Iris pigment epithelial cell (primary cell): ENCODE results near the gene PAGR1.
"Not testable (repeated sequence)": the region's sequence is repeated elsewhere in the genome, so short reads cannot be mapped to it uniquely, and the experiment has no call there.

Experiments
- DNase-seq: peaks from one replicate; pipeline ENCODE4 v3.0.0-alpha.2; 2011; ENCODE audit warnings: low read depth

Gene PAGR1

DNA sequence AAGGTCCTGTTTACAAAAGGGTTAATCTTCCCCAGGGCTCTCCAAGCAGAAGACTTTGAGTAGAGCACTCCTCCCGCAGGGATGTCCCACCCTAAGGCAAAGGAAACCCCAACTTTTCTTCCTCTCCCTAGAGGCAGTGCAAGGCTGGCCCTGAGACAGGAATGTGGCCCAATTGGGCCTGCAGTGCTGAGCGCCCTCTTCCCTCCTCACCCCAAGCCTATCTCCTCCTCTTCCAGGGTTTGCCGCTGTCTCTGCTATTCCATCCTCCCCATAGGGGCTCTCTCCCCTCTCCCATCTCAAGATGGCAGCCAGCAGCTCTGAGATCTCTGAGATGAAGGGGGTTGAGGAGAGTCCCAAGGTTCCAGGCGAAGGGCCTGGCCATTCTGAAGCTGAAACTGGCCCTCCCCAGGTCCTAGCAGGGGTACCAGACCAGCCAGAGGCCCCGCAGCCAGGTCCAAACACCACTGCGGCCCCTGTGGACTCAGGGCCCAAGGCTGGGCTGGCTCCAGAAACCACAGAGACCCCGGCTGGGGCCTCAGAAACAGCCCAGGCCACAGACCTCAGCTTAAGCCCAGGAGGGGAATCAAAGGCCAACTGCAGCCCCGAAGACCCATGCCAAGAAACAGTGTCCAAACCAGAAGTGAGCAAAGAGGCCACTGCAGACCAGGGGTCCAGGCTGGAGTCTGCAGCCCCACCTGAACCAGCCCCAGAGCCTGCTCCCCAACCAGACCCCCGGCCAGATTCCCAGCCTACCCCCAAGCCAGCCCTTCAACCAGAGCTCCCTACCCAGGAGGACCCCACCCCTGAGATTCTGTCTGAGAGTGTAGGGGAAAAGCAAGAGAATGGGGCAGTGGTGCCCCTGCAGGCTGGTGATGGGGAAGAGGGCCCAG is 3.0 kb upstream of the PAGR1 start:
- no peak for DNase-seq

DNA sequence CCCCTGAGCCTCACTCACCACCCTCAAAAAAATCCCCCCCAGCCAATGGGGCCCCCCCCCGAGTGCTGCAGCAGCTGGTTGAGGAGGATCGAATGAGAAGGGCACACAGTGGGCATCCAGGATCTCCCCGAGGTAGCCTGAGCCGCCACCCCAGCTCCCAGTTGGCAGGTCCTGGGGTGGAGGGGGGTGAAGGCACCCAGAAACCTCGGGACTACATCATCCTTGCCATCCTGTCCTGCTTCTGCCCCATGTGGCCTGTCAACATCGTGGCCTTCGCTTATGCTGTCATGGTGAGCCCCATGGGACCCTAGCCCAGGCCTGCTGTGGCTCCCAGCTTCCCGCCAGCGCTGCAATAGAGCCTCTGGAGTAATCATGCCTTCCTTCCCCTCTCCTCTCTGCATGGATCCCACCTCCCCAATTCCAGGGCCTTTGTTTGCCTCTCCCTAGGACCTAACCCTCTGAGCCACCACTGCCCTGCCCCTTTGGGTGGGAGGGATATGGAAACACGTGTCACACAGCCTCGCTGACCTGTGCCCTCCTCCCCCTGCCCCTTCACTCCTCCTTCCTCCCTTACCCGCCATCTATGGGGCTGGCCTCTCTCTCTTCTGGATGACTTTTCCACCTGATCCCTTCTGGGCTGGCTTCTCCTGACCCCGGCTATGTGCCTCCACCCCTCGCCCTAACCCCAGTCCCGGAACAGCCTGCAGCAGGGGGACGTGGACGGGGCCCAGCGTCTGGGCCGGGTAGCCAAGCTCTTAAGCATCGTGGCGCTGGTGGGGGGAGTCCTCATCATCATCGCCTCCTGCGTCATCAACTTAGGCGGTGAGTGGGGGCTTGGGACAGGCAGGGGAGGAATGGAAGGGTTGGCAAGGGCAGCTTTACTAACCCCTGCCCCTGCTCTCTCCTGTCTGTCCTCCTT is 2.0 kb upstream of the PAGR1 start:
- DNase-seq: no peak

DNA sequence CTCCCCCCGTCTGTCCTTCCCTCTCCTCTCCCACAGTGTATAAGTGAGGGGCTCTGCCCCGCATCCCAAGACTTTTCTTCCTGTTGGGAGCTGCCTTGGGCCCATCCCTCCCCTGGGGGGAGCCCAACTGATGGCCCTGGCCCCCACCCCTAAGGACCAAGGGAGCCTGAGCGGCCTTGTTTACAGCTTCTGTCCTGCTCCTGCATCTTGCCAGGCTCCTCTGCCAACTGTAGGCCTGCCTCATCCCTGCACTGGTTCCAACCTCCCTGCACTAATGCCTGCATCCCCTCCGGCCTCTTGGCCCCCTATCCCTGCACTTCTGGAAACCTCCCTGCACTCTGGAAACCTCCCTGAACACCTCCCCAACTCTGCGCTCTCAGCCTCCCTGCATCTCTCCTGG is 1.4 kb upstream of the PAGR1 start:
- no peak for DNase-seq

DNA sequence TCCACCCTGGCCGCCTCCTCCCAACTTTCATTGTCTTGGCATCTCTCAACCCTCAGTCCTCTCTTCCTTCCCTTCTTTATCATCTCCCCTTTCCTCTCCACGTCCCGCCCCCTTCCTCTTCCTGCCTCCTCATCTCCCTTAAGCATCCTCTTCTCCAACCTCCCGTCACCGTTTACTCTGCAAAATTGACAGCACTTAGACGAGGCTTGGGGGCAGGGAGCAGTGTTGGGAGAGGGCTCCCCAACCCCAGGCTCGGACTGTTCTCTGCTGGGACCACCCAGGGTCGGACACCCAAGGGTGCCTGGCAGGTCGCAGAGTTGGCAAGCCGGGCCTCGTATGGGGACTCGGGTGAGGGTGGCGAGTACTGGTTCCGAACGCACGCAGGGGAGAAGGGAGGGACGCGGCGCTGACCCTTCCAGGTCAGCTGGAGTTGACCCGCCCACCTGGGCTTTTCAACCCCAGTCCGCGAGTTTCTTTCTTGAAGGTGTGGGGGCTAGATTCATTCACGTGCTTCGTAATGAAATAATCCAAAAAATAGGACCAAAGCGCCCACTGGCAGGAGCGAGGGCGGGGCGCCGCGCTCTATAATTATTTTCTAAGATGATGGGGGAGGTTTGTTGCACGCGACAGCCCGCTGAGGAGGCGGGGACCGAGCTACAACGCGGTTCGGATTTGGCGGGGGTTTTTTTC is 775 bp upstream of the PAGR1 start:
- no peak for DNase-seq

DNA sequence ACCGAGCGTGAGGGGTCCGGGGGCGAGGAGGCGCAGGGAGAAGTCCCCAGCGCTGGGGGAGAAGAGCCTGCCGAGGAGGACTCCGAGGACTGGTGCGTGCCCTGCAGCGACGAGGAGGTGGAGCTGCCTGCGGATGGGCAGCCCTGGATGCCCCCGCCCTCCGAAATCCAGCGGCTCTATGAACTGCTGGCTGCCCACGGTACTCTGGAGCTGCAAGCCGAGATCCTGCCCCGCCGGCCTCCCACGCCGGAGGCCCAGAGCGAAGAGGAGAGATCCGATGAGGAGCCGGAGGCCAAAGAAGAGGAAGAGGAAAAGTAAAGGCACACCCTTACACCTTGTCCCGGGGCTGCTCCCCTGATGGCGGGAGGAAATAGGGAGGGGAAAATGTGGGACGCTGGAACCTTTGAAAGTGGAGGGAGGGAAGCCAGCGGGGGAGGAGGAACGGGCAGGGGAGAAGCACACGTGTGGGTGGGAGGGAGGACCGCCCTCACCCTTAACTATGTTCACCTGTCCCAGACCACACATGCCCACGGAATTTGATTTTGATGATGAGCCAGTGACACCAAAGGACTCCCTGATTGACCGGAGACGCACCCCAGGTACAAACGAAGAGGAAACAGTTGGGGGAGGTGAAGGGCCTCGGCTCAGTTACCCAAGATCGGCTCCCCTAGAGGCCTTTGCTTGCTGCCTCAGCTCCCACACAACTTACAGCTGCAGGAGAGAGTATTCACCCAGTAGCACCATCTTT is 916 bp downstream of the PAGR1 start:
- DNase-seq: peak; percentile 66

DNA sequence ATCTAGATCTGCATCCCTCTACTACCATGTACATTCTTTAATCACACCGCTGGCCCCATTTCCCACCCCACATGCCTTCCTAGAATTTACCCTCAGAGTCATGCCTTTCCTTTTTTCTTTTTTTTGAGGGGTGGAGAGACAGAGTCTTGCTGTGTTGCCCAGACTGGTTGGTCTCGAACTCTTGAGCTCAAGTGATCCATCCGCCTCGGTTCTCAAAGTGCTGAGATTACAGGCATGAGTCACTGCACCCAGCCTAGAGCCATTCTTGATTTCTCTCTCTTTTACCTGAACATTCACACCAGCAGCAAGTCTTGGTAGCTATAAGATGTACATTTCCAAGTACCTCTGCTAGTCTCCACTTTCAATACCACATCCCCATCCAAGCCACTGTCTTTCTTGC is 2.1 kb downstream of the PAGR1 start:
- no peak for DNase-seq

DNA sequence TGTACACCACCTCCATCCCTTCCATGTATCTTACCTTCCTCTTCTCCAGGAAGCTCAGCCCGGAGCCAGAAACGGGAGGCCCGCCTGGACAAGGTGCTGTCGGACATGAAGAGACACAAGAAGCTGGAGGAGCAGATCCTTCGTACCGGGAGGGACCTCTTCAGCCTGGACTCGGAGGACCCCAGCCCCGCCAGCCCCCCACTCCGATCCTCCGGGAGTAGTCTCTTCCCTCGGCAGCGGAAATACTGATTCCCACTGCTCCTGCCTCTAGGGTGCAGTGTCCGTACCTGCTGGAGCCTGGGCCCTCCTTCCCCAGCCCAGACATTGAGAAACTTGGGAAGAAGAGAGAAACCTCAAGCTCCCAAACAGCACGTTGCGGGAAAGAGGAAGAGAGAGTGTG is 3.6 kb downstream of the PAGR1 start:
- no peak for DNase-seq

DNA sequence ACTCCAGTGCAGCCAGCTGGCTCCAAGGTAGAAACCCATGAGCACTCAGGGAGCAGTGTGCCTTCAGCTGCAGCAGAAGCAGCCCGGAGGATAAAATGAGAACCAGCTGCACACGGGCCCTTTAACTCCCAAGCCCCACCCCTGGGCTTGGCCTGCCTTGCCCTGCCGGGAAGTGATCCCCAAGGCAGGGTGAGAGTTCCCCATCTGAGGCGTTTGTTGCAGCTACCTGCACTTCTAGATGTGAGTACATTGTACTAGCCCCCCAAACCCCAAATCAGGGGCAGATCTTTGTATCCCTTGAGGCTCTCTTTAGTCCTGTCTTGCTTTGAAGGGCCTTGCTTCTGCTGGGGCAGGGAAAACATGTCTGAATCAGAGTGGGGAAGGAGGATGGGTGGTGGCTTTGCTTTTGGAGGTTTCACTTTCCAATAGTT is 4.3 kb downstream of the PAGR1 start, which contains the start of gene MVP:
Gene MVP (plus strand): TSS at position 192 of the 431 bp plus-strand sequence. CDS start 10,088 bp downstream, outside the sequence.
- DNase-seq: peak; percentile 70

DNA sequence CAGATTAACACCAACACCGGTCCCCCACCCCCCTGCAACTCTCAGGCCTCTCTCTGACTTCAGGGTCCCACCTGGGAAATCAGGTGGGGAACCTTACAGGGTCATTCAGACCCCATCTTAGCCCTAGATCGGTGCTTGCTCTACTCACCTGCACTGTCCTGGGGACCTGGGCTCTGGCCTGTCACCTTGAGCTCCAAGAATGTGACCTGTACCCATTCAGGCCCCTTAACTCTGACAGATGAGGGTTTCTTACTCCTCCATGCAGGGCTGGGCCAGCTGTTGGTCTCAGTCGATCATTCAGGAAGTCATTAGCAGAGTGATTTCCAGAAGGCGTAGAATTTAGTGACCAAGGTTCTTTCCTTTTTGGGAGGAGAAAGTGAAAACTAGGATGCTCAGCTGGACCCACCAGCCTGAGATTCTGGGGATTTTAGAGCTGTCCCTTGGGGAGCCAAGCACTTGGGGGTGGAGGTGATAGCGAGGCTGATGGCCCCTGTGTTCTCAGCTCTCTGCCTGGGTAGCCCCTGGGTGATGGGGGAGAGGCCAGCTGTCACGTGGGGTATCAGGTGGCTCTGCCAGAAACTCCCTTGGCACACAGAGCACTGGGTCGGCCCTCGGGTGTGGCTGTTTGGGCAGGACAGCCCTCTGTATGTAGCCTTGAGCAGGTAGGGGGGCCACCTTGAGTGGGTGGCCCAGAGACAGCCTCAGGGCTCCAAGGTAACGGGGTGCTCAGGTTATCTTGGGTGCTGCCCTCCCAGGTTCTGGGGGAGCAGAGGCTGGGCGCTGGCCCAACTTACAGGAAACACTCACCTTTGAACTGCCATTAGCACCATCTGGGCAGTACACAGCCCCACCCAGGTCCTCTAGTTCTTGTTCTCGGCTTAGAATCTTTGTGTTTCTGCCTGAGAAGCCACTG is 5.0 kb downstream of the PAGR1 start:
- DNase-seq: no peak

DNA sequence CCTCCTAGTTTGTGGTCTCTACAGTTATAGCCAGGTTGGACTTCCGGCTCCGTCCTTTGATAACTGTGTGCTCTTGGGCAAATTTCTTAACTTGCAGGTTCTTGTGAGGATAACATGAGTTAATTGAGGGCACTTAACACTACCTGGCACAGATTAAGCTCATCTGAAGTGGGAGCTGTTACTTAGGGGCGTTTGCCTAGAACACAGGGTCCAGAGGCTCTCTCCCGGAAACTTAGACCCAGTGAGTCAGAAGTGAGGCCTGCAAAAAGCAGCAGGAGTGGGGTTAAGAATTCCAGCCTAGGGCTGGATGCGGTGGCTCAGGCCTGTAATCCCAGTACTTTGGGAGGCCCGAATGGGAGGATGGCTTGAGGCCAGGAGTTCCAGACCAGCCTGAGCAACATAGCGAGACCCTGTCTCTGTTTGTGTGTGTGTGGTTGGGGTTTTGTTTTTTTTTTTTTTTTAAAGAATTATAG is 5.7 kb downstream of the PAGR1 start:
- DNase-seq: peak; percentile 82

DNA sequence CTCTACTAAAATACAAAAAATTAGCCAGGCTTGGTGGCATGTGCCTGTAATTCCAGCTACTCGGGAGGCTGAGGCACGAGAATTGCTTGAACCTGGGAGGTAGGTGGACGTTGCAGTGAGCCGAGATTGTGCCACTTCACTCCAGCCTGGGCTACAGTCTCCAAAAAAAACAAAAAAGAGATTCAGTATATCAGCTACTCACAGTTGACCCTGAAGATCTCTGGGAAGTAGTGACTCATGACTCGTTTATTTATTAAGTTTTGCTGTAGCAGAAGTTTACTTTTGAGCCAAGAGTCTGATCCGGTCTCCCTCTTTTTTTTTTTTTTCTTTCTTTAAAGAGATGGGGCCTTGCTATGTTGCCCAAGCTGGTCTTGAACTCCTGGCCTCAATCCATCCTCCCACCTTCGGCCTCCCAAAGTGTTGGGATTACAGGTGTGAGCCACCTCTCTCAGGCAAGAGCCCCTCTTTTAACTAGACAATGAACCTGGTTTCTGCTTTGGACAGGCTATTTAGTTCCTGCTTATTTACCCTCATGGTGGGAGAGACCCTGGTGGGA is 8.7 kb downstream of the PAGR1 start:
- peak; percentile 84 for DNase-seq

DNA sequence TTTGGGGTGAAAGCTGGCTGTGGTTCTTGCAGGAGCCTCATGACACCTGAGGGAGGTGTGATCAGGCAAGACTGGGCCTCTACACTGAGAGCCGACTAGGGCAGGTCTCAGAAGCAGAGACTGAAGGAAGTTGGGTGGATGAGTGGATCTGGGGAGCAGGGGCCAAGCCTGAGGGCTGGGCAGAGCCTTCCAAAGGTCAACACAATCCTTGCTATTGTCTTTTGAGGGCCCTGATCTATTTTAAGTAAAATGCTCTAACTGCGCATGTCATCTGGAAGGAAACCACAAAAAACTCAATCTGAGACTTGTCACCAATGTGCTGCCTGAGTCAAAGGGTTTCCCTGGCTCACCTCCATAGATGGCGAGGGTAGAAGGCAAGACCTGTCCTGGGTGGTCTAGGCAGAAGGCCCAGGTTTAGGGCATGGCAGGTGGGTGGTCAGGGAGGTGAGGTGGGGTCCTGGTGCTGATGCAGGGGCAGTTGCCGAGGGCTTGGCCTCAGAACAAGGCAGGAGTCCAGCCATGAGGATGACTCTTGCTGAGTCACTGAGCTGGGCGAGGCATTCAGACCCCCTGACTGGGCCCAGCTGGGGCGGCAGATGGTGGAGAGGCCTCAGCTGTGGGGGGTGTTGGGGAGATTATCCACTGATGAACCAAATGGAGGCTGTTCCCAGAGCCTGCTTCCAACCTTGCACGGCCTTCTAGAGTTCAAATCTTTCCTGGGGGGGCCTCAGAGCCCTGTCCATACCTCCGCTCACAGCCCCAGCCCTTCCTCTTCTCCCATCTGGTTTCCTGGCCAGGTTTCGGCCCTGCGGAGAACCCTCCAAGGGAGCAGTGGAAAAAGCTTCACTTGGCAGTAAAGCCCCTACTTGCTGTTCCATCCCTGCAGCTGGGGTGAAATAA is 9.4 kb downstream of the PAGR1 start:
- DNase-seq: peak; percentile 87

DNA sequence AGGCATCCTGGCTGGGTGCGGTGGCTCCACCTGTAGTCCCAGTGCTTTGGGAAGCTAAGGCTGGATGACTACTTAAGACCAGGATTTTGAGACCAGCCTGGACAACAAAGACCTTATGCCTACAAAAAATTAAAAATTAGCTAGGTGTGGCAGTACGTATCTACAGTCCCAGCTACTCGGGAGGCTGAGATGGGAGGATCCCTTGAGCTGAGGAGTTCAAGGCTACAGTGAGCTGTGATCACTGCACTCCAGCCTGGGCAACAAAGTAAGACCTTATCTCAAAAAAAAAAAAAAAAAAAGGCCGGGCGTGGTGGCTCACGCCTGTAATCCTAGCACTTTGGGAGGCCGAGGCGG is 10.4 kb downstream of the PAGR1 start:
- no peak for DNase-seq

DNA sequence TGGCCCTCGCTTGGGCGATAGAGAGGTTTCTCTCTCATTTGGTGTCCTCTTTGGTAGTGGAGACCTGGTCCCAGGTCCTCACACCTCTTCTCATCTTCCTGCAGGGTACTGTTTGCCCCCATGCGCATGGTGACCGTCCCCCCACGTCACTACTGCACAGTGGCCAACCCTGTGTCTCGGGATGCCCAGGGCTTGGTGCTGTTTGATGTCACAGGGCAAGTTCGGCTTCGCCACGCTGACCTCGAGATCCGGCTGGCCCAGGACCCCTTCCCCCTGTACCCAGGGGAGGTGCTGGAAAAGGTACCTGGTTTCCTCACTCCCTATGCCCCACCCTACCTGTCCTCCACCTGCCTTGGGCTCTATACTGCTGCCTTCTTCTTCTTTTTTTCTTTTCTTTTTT is 14.8 kb downstream of the PAGR1 start:
- DNase-seq: no peak

DNA sequence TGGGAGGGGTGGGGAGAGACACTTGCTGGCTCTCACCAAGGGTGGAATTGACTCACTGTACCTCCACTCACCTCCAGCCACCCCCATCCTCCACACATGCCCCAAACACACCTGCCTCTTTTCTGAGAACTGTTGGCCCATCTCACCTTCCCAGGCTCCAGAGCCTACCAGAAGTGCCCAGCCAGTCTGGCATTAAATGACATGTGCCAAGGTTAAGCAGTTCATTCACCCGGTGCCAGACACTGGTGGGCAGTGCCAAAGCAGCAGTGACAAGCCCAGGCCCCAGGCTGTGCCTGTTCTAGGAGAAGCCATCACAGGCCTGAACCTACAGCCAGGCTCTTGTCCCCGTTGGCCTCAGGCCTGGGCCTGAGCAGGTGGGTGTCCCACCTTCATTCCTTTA is 15.5 kb downstream of the PAGR1 start:
- no peak for DNase-seq

DNA sequence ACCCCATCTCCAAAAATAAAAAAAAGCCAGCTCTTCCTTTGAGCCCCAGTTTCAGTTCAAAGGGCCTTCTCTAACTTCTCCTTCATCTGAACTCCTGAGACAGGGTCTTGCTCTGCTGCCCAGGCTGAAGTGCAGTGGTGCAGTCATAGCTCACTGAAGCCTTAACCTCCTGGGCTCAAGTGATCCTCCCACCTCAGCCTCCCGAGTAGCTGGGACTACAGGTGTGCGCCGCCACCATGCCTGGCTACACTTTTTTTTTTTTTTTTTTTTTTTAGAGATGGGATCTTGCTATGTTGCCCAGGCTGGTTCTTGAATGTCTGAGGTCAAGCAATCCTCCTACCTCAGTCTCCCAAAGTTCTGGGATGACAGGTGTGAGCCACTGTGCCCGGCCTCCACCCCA is 17.3 kb downstream of the PAGR1 start:
- not testable (repeated sequence) for DNase-seq

DNA sequence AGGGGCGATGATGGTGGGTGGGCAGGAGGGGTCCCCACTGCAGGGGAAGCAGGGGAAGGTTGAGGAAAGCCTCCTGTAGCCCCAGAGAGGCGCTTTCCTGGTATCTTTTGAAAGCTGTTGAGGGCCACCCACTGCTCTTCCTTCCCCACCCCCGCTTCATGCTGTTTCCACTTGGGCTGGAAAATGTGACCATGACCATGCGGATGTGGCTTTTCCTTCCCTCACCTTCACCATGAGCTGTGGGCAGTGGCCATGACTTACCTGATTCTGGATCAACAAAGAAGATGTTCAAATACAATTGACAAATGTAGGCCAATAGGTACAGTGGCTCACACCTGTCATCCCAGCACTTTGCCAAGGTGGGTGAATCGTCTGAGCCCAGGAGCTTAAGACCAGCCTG is 18.1 kb downstream of the PAGR1 start:
- no peak for DNase-seq

DNA sequence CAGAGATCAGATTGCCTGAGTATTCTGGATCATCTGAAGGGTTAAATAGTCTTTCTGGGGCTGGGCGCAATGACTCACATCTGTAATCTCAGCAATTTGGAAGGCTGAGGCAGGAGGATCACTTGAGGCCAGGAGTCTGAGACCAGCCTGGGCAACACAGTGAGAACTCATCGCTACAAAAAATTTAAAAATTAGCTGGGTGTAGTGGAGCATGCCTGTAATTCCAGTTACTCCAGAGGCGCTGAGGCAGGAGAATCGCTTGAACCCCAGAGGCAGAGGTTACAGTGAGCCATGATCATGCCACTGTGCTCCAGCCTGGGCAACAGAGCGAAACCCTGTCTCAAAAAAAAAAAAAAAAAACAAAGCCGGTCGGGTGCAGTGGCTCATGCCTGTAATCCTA is 20.0 kb downstream of the PAGR1 start:
- no peak for DNase-seq

DNA sequence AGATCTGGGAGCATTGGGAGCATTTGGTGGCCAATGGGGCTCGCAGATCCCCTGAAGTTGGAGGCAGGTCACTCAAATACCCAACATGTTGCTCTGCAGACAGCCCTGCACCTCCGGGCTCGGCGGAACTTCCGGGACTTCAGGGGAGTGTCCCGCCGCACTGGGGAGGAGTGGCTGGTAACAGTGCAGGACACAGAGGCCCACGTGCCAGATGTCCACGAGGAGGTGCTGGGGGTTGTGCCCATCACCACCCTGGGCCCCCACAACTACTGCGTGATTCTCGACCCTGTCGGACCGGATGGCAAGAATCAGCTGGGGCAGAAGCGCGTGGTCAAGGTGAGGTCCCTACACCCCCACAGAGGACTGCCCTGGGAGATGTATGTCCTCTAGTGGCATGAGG is 20.7 kb downstream of the PAGR1 start:
- DNase-seq: no peak
